Psoas muscle (tissue), 8 donors: ENCODE data around the gene GDPD2. TPM values are rescaled to one million over a fixed set of nuclear protein-coding genes. Genes with fewer than 3 reads are reported as not detected.

Experiments
- ATAC-seq, 4 donors: fragments of 200-7000 bp; cut with Tn5 transposase; one replicate each; pipeline ENCODE4 v1.9.1; 2020; ENCODE audit warnings: moderate library complexity in 3 of 4, mild to moderate bottlenecking in 2 of 4
- DNase-seq, 2 donors: peaks; one replicate each; pipeline ENCODE4 v3.0.0-alpha.2; 2020
- H3K27ac ChIP-seq: fragments of 200-600 bp; one replicate; pipeline ENCODE4 v1.8.0; 2022
- H3K27me3 ChIP-seq, 3 donors: fragments of 200-600 bp in 1 of 3; one replicate each; pipeline versions ENCODE4 v1.6.1 to v1.8.0; 2013 to 2022; ENCODE audit warnings: low read length in 2 of 3, mild to moderate bottlenecking in 2 of 3, moderate library complexity in 1 of 3; ENCODE audit not compliant: insufficient read depth in 3 of 3
- H3K36me3 ChIP-seq, 2 donors: fragments of 200-600 bp in 1 of 2; one replicate each; pipeline versions ENCODE4 v1.6.1 to v1.8.0; 2013 to 2022; ENCODE audit warnings: low read depth in 1 of 2, mild to moderate bottlenecking in 1 of 2, moderate library complexity in 1 of 2; ENCODE audit not compliant: insufficient read depth in 1 of 2
- H3K4me1 ChIP-seq: fragments of 200-600 bp; one replicate; pipeline ENCODE4 v1.8.0; 2022
- H3K4me3 ChIP-seq: fragments of 200-600 bp; one replicate; pipeline ENCODE4 v1.8.0; 2022; ENCODE audit warnings: mild to moderate bottlenecking
- H3K9me3 ChIP-seq: fragments of 200-600 bp; one replicate; pipeline ENCODE4 v1.8.0; 2022
- CTCF ChIP-seq: fragments of 200-600 bp; IDR thresholded peaks from one replicate; pipeline ENCODE4 v1.8.0; 2022; ENCODE audit warnings: antibody characterized with exemption
- WGBS, 3 donors: extraction: QIAGEN DNeasy Blood & Tissue Kit; methylation state at CpG; one replicate each; pipeline versions ENCODE4 v1.1.6 to v1.1.7; 2013; 5-methylcytosine and 5-hydroxymethylcytosine counted together
- intact Hi-C, 2 donors: fragments of 100-400 bp; cut with DNase I; formaldehyde crosslinking; loops; one replicate each; pipeline versions ENCODE4 v1.11.0 to v1.14.2; 2022
- polyA plus RNA-seq, 3 donors: library from polyadenylated mRNA; stranded (reverse); fragments of 200-250 nt; gene quantifications; one replicate each; pipeline ENCODE4 v1.2.3, GENCODE V29; 2013
- total RNA-seq, 4 donors: library from RNA; stranded (reverse); fragmentation: NEBNext Ultra II Directional in 2 of 4; extraction: Animal tissue kit (Norgen Biotek cat#: 25700) in 2 of 4; gene quantifications; one replicate each; pipeline versions ENCODE4 v1.2.1 to v1.2.4, GENCODE V29; 2021 to 2023
- donor health status: healthy with polysubstance abuse.
- donor health status: DM: no; HTN: no; CAD: no; lungs with moderate emphysema.
- donor health status: Bipolar disorder and iron deficiency.
- donor health status: healthy.
- donor health status: DM: yes; HTN: yes; CAD: no.
- donor health status: DM: no; HTN: no; CAD: no.
- donor health status: DM: no; HTN: no; CAD: no.
- donor health status: DM: yes; HTN: yes; CAD: no.

GDPD2 gene
- total and polyA plus RNA-seq, 7 donors = 0.01 TPM; not detected in 6

GRCh38 chrX:70405003-70405402 is 18.1 kb upstream of the GDPD2 start:
- H3K27me3 ChIP-seq = peaks cover 0 to 15% (median 0%) of the 10 kb centered on the region in 3 donors
- ATAC-seq (no peak), DNase-seq (no peak)
- 82 to 100% (median 97%) methylated on average over 1 of the region's 1 CpG for WGBS, 3 donors
- TF ChIP-seq CTCF = no peak
- H3K9me3 ChIP-seq = peaks cover 5% of the 10 kb centered on the region
- intact Hi-C loops = no loop called here
- H3K4me3 ChIP-seq = no peak overlapping the region
- H3K4me1 ChIP-seq = no peaks in the 10 kb centered on the region
- H3K36me3 ChIP-seq = no peaks in the 10 kb centered on the region
- H3K27ac ChIP-seq = no peak overlapping the region

- ATAC-seq (no peak), DNase-seq (no peak)
- TF ChIP-seq CTCF = no peak
- Histone ChIP-seq H3K36me3 (no peaks in the 10 kb centered on the region), H3K27ac (no peak overlapping the region), H3K9me3 (no peaks in the 10 kb centered on the region), H3K4me1 (no peaks in the 10 kb centered on the region), H3K4me3 (no peak overlapping the region), H3K27me3 (no peaks in the 10 kb centered on the region)
- WGBS, 3 donors = 78 to 100% (median 99%) methylated on average over 2 of the region's 2 CpGs
- intact Hi-C loops = no loop called here
Observed at GRCh38 chrX:70410921-70411320, 12.2 kb upstream of the GDPD2 start.

GRCh38 chrX:70411475-70411874 is 11.6 kb upstream of the GDPD2 start:
- ATAC-seq (no peak), DNase-seq (no peak)
- Histone ChIP-seq H3K36me3 (no peaks in the 10 kb centered on the region), H3K4me1 (no peaks in the 10 kb centered on the region), H3K9me3 (no peaks in the 10 kb centered on the region), H3K4me3 (no peak overlapping the region), H3K27ac (no peak overlapping the region), H3K27me3 (no peaks in the 10 kb centered on the region)
- intact Hi-C loops = no loop called here
- TF ChIP-seq CTCF = no peak
- 68 to 93% (median 87%) methylated on average over 3 of the region's 3 CpGs for WGBS, 3 donors

- no peaks in the 10 kb centered on the region for H3K4me1 ChIP-seq
- no peak overlapping the region for H3K4me3 ChIP-seq
- no peak for TF ChIP-seq CTCF
- ATAC-seq = no peak
- H3K27me3 ChIP-seq = peaks cover 0 to 33% (median 3%) of the 10 kb centered on the region in 3 donors
- no peaks in the 10 kb centered on the region for H3K9me3 ChIP-seq
- intact Hi-C loops = no loop called here
- H3K36me3 ChIP-seq = no peaks in the 10 kb centered on the region
- 8 to 29% (median 24%) methylated on average over 2 of the region's 2 CpGs for WGBS, 3 donors
- no peak overlapping the region for H3K27ac ChIP-seq
- DNase-seq = no peak
Observed at GRCh38 chrX:70421618-70422017, 1.5 kb upstream of the GDPD2 start.

- no peaks in the 10 kb centered on the region for H3K4me1 ChIP-seq
- 57 to 68% (median 67%) methylated on average over 10 of the region's 10 CpGs for WGBS, 3 donors
- intact Hi-C loops = no loop called here
- no peaks in the 10 kb centered on the region for H3K36me3 ChIP-seq
- H3K27ac ChIP-seq = no peak overlapping the region
- DNase-seq (no peak), ATAC-seq (no peak)
- H3K4me3 ChIP-seq = no peak overlapping the region
- H3K9me3 ChIP-seq = no peaks in the 10 kb centered on the region
- no peak for TF ChIP-seq CTCF
- H3K27me3 ChIP-seq = peaks cover 0 to 36% (median 3%) of the 10 kb centered on the region in 3 donors
Observed at GRCh38 chrX:70423936-70424675, 992 bp downstream of the GDPD2 start.
